Choroid plexus epithelial cell (primary cell): Measurements from ENCODE around the gene DTX2.
"Not testable (repeated sequence)": the region's sequence is repeated elsewhere in the genome, so short reads cannot be mapped to it uniquely, and the experiment has no call there.

Source experiments
- DNase-seq: peaks from one replicate; pipeline ENCODE4 v3.0.0-alpha.2; 2010; ENCODE audit warnings: low read depth
- H3K4me3 ChIP-seq: 2 replicates; pipeline ENCODE4 v1.5.1; 2011; ENCODE audit warnings: low read depth, mild to moderate bottlenecking, control low read depth, low read length, moderate library complexity

DTX2 gene

DNA sequence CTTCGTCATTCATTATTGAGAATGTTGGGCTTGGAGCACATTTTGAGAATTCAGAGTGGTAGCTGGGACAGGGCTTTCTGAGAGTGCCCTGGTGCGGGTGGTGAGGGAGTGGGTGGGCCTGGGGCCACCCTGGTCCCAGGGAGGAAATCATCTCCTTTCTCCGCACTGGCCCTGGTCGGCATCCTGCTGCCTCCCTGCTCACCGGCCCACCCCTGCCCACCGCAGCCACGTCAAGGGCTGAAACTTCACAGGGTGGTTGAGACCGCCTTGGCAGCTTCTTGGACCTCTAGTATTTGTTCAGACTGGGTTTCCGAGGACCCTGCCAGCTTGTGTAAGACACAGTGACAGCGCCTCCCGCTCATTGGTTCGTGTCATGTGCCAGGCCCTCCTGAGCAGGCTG, 22.9 kb downstream of the DTX2 start:
- DNase-seq: not testable (repeated sequence)

DNA sequence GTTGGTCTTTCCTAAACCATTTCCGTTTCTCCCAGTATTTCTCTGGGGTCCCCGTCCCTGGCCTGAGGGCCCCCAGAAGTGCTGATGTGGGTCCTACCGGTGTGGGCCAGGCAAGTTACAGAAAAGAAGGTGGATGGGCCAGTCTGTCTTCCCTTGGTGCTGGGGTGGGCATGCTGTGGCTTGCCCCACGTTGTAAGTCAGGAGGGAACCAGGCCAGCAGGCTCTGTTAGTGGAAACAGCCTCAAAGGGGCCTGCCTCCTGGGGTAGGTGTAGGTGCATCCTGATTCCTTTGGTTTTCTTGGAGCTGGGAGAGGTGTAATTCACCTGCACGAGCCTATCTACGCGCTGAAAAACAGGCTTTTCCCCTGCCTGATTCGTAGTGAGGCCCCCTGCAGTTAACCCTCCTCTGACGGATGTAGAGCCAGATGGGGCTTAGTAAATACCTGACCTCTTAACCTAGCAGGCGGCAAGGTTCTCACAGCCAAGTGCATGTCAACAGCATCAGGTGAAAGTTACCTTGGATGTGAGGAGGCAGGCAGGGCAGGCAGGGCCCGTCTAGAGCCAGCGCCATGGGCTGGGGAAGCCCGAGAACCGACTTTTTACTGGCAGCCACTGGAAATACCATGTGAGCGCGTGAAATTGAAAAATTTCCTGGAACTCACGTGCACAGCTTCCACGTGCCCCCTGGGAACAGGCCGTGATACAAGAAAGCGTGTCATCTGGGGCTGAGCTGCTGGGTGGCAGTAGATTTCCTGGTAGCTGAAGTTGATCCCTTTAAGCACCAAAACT, 24.5 kb downstream of the DTX2 start:
- H3K4me3 ChIP-seq, DNase-seq: not testable (repeated sequence)

More for the DNA sequence above, 22.9 kb downstream of the DTX2 start:
- not testable (repeated sequence) for H3K4me3 ChIP-seq

DNA sequence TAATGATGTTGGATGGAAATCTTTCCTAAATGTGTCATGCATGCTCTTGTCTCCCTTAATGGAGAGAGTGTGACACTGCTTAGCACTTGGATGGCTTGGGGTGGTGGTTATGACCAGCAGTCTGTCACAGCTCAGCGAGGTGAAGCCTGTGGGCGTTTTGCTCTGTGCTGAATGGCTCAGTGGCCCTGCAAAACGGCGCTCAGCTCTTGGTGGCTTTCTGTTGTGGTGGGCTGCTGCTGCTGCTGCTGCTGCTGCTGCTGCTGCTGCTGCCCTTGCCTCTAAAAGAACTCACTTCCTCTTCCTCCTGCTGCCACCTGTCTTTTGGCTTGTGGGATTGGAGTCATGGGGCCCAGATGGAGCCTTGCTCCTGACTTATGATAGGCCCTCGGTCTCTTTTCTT, 25.1 kb downstream of the DTX2 start:
- not testable (repeated sequence) for H3K4me3 ChIP-seq, DNase-seq

DNA sequence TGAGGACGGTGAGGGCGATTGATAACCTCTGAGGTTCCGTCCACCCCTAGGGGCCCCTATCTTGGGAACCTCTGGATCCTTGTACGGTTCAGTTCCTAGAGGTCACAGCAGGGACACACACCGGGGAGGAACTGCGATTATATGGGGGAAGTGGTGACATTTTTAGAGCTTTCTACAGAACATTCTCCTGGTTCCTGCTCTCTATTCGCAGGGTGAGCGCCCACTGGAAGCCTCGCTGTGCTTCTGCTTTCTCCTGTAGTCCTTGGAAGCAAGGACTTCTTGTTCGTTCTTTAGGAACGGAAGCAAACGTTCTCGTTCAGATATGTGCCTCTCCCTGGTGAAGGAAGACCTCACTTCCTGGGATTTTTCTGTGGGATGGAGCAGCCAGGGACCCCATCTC, 26.5 kb downstream of the DTX2 start:
- not testable (repeated sequence) for H3K4me3 ChIP-seq, DNase-seq

DNA sequence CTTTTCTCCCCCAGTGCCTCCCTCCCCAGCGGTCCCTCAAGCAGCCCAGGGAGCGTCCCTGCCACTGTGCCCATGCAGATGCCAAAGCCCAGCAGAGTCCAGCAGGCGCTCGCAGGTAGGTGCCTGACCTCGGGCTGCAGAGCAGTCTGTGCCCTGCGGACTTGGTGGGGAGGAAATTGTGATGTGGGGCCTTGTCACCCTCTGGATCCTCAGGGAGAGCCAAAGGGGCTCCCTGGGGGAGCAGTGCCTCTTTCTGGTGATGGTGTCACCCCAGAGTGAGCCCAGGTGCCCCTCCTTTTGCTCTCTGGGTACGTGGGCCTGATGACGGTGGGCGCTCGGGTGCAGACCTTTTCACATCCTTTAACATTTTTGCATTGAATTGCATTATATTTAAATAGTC, 30.6 kb downstream of the DTX2 start:
- H3K4me3 ChIP-seq, DNase-seq: not testable (repeated sequence)

DNA sequence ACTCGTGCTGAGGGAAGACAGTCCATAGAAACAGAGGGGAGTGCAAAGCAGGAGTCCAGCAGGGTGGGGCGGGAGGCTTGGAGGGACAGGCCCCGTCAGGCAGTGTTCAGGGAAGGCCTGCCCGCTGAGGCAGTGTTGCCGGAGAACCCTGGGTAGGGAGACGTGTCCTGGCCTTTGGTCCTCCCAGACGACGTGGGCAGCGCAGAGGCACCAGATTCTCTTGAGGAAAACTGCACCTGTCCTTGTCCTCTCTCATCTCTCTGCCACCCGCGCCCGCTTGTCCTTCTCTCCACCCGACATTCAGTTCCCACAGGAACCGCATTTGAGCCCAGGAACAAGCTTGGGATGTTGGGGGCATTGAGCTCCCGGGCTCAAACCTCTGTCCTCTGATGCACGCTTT, 34.2 kb downstream of the DTX2 start:
- not testable (repeated sequence) for H3K4me3 ChIP-seq, DNase-seq

DNA sequence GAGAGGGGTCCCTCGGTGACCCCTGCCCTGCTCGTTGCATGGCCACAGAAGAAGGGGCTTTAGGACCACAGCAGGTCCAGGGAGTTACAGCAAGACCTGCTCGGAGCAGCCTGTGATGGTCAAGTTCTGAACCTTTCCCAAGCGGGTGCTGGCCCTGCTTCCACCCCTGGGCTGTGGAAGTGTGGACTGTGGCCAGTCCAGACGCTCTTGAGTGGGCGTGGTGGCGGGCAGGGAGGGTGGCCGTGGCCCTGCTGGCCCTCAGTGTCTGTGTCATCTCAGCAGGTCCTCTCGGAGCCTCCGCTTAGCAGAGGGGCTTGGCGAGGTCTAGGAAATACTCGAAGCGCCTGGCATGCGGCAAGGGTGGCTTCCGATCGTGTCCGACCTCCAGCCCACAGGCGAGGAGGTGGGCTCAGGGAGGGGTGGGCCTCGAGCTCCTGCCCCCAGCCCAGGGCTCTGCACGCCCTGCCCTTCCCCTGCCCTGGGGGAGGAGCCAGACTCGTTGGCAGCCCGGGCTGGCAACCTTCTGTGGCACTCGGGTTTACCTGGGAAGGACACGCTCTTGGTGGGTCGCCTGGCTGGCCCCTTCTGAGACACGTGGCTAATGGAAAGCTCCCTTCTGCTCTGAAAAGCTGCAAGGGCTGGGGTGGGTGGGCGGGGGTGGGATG, 36.5 kb downstream of the DTX2 start:
- not testable (repeated sequence) for H3K4me3 ChIP-seq, DNase-seq

DNA sequence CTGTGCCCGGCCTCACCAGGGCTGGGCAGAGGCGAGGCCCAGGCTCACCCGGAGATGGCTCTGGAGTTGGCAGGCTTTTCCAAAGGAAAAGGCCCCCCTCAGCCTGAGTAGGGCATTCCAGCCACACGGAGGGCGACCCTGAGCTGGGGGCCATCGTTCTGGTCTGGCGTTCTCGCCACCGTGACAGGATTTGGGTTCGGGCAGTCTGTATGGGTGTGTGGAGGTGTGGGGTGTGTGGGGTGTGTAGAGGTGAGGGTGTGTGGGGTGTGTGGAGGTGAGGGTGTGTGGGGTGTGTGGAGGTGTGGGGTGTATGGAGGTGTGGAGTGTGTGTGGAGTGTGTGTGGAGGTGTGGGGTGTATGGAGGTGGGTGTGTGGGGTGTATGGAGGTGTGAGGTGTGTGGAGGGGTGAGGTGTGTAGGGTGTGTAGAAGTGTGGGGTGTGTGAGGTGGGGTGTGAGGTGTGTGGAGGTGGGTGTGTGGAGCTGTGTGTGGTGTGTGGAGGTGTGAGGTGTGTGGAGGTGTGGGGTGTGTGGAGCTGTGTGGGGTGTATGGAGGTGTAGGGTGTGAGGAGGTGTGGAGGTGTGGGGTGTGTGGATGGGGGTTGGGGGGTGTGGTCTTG, 37.2 kb downstream of the DTX2 start:
- H3K4me3 ChIP-seq: not testable (repeated sequence)

DNA sequence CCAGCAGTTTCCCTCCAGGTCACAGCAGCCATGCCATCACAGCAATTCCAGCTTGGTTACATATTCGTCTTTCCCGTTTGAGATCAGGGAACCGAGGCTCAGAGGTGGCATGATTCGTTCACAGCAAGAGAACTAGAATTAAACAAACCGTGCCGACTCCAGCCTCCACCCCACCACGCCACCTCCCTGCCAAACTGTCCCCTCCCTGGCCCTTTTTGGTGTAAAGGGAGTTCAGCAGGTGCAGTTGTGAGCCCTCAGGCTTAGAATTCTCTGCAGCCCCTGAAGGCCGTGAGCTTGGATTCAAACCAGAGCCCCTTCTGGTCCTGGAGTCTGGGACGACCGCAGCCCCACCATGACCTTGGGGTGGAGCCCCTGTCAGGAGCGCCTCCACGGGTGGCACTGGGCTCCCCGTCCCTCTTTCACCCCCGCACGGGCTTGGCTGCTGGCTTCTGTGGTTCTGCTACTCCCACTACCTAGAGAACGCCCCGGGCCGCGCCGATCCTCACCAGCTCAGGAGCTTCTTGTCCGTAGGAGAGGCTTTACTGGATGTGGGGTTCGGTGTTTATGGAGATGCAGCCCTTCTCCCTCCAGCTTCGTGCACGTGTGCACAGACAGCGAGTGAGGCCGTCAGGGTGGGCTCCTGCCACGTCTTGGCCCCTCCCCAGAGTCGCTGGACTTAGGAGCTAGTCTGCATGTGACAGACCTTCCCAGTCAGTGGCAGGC, 37.9 kb downstream of the DTX2 start:
- DNase-seq, H3K4me3 ChIP-seq: not testable (repeated sequence)

More for the DNA sequence above, 37.2 kb downstream of the DTX2 start:
- not testable (repeated sequence) for DNase-seq

DNA sequence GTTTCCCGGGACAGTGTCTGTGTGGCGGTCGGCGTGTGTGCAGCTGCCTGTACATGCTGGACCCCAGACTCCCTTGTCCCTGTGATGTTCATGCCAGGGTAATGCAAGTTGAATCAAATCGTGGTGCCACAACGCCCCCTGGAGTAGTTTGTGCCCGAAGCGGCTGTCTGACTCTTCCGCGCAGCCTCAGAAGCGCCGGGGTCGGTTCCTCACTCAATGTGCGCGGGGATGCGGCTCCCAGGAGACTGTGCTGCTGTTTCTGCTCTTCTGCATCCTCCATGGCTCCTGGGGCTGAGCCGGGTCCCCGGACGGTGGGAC, 38.4 kb downstream of the DTX2 start:
- not testable (repeated sequence) for DNase-seq, H3K4me3 ChIP-seq

DNA sequence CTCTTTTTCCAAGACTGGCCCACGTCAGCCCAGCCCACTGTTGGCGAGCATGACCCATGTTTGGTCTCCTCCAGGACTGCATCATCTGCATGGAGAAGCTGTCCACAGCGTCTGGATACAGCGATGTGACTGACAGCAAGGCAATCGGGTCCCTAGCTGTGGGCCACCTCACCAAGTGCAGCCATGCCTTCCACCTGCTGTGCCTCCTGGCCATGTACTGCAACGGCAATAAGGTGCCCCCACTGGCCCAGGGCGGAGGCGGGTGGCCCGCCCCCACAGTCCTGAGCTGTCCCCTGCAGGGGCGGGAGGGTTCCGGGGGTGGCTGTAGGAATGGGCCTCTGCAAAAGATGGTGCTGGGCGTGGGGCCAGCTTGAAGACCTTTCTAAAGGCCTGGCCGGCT, 40.7 kb downstream of the DTX2 start:
- not testable (repeated sequence) for DNase-seq, H3K4me3 ChIP-seq

DNA sequence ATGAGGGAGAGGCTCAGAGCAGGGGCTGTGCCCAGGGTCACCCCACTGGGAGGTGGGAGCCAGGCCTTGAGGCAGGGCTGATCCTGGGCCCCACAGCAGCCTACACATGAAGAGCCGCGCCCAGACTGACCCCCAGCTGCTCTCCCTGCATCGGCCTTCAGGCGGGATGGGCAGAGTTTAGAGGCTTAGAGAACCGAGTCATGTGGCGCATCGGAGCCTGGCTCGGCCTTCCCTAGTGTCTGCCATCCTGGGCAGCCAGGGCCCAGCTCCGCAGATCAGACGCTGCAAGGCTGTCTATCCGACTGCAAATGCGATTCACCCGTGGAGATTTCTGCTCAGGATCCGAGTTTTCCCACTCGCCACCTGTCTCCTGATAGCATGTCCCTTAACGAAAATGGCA, 41.3 kb downstream of the DTX2 start:
- not testable (repeated sequence) for DNase-seq, H3K4me3 ChIP-seq

DNA sequence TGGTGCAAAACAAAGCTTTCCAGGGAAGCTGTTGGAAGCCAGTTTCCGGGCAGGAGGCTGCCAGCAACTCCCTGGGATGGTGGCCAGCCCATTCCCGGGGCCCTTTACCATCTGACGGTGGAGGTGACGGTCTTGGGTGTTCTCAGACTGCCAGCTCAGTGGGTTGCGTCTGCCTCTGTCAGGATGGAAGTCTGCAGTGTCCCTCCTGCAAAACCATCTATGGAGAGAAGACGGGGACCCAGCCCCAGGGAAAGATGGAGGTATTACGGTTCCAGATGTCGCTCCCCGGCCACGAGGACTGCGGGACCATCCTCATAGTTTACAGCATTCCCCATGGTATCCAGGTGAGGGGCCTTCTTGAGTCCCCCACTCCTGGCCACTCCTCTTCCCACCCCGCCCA, 41.7 kb downstream of the DTX2 start:
- not testable (repeated sequence) for DNase-seq, H3K4me3 ChIP-seq

DNA sequence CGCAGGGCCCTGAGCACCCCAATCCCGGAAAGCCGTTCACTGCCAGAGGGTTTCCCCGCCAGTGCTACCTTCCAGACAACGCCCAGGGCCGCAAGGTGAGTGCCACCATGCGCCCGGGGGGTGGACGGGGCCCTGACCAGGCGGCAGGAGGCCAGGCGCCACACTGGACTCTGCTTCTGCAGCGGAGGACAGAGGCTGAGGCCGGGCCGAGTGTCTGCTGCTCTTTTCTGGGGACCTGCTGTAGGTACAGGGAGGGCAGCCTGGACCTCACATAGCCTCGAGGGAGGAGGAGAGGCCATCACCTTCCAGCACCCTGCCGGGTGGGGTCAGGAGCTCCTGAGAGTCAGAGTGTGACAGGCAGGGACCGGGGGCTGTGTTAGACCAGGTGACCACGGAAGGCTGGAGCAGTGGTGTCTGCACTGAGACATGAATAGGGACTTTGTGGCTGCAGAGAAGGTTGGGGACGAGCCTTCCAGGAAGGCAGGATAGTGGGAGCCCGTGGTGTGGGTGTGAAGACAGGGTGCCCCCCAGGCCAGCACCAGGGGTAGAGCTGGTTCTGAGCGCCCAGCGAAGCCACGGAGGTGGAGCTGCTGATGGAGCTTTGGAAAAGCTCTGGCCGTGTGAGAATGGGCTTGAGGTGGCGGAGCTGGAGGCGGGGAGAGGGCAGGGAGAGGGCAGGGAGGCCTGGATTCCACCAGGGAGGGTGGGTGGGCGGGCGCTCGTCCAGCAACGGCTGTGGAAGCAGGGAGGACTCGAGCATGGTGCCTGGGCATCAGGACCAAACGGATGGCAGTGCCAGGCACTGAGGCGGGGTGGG, 43.0 kb downstream of the DTX2 start:
- not testable (repeated sequence) for DNase-seq

More for the DNA sequence above, 43.0 kb downstream of the DTX2 start:
- H3K4me3 ChIP-seq: not testable (repeated sequence)
